NCI-H82 (cell line): ENCODE data around the gene TANGO6.
"Not testable (repeated sequence)": the region's sequence is repeated elsewhere in the genome, so short reads cannot be mapped to it uniquely, and the experiment has no call there.

Experiments used
- DNase-seq: peaks from one replicate; lab custom pipeline; 2025; lab: John Stamatoyannopoulos, UW

TANGO6 gene

GRCh38 chr16:68843482-68844210 lies at the start of gene TANGO6:
TANGO6 (plus strand) TSS chr16:68843531; CDS start chr16:68843618, 87 bp downstream.
- peak; percentile 91 for DNase-seq

- DNase-seq = no peak
Observed at GRCh38 chr16:68798398-68798797, 44.9 kb upstream of the TANGO6 start.

- no peak for DNase-seq
Observed at GRCh38 chr16:68800257-68800875, 43.0 kb upstream of the TANGO6 start.

GRCh38 chr16:68802190-68802589 lies 41.1 kb upstream of the TANGO6 start:
- DNase-seq = no peak

- DNase-seq = no peak
Observed at GRCh38 chr16:68806422-68806821, 36.9 kb upstream of the TANGO6 start.

GRCh38 chr16:68806981-68807380 lies 36.4 kb upstream of the TANGO6 start:
- DNase-seq = no peak

- no peak for DNase-seq
Observed at GRCh38 chr16:68814516-68814915, 28.8 kb upstream of the TANGO6 start.

- no peak for DNase-seq
Observed at GRCh38 chr16:68823401-68824135, 19.8 kb upstream of the TANGO6 start.

GRCh38 chr16:68825427-68825826 lies 17.9 kb upstream of the TANGO6 start:
- no peak for DNase-seq

GRCh38 chr16:68826652-68827051 lies 16.7 kb upstream of the TANGO6 start:
- no peak for DNase-seq

GRCh38 chr16:68833251-68833650 lies 10.1 kb upstream of the TANGO6 start:
- DNase-seq = no peak

GRCh38 chr16:68834550-68834949 lies 8.8 kb upstream of the TANGO6 start:
- no peak for DNase-seq

GRCh38 chr16:68835970-68836369 lies 7.4 kb upstream of the TANGO6 start:
- DNase-seq = no peak

- DNase-seq = peak; percentile 8
Observed at GRCh38 chr16:68839831-68840230, 3.5 kb upstream of the TANGO6 start.

GRCh38 chr16:68842964-68843481 lies 308 bp upstream of the TANGO6 start:
- not testable (repeated sequence) for DNase-seq

- no peak for DNase-seq
Observed at GRCh38 chr16:68844211-68844564, 857 bp downstream of the TANGO6 start.

- DNase-seq = no peak
Observed at GRCh38 chr16:68848786-68849185, 5.5 kb downstream of the TANGO6 start.

- no peak for DNase-seq
Observed at GRCh38 chr16:68850481-68850880, 7.2 kb downstream of the TANGO6 start.

GRCh38 chr16:68851601-68852000 lies 8.3 kb downstream of the TANGO6 start:
- no peak for DNase-seq

- no peak for DNase-seq
Observed at GRCh38 chr16:68857479-68857878, 14.1 kb downstream of the TANGO6 start.

- no peak for DNase-seq
Observed at GRCh38 chr16:68859828-68860227, 16.5 kb downstream of the TANGO6 start.

- DNase-seq = no peak
Observed at GRCh38 chr16:68860978-68861892, 17.9 kb downstream of the TANGO6 start.
